Ecto neural progenitor cell (in vitro differentiated cells): Measurements from ENCODE around the gene GAL3ST2.
"Not testable (repeated sequence)": the region's sequence is repeated elsewhere in the genome, so short reads cannot be mapped to it uniquely, and the experiment has no call there.

ENCODE experiments used
- DNase-seq: peaks from one replicate; pipeline ENCODE4 v3.0.0-alpha.2; 2018; ENCODE audit warnings: low spot score

Gene GAL3ST2

GRCh38 chr2:241795021-241795999 lies 18.7 kb downstream of the GAL3ST2 start:
- DNase-seq, result no peak

- no peak for DNase-seq
These were observed 19.6 kb downstream of the GAL3ST2 start for GRCh38 chr2:241796209-241796608.

DNA sequence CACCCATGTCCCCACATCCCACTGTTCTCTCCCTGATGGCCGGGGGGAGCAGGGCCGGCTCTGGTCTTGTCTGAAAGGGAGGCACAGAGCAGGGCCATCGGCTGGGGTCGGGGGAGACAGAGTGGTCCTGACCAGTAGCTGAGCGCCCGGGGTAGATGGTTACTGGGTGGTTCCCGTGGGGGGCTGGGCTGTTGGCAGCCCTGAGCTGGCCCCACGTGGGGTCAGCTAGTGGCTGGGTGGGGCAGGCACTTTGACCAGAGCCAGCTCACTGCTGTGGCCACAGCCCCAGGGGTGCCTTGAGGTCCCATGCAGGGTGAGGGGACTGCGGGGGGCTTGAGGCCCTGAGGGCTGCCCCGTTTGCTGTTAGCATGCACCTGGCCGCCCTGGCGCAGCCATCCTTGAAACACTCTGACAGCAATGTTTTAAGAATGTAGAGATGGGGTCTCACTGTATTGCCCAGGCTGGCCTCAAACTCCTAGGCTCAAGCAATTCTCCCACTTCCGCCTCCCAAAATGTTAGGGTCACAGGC lies 20.1 kb downstream of the GAL3ST2 start:
- no peak for DNase-seq

- DNase-seq, result no peak
These were observed 20.9 kb downstream of the GAL3ST2 start for GRCh38 chr2:241797441-241798080.

- DNase-seq, result peak; percentile 43
These were observed 21.5 kb downstream of the GAL3ST2 start for GRCh38 chr2:241798081-241798630.

DNA sequence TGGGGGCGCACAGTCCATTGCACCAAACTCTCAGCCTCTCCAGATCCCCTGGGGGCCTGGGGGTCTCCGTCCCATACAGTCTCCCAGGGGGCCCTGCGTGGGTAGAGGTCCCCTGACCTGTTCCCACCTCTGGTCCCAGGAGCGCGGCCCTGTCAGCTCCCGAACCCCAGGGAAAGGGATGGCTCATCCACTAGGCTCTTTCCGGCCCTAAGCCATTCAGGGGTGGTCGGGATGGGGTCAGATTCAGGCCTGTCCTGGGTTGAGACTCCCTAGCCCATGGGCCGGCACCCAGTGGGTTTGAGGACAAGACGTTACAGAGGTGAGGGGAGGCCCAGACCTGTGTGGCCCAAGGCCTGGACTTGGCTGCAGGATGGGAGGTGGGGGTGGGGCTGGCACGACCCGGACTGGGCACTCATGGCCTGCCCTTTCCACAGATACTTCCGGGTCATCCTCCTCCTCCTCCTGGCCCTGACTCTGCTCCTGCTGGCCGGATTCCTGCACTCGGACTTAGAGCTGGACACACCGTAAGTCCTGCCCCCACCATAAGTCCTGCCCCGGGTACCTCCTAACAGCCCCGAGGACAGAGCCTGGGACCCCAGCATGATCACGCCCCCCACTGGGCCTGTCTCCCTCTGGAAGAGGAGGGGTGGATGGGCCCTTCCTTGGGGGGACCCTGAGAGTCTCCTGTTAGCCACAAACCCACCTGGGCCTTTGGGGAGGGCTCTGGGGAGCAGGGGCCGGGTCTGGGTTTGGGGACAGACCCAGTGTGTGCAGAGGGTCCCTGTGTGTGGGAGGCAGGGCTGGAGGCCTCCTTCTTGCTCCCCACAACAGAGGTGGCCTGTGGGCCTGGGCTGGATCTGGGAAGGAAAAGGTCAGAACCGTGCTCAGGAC lies 22.3 kb downstream of the GAL3ST2 start:
- DNase-seq, result peak; percentile 43

DNA sequence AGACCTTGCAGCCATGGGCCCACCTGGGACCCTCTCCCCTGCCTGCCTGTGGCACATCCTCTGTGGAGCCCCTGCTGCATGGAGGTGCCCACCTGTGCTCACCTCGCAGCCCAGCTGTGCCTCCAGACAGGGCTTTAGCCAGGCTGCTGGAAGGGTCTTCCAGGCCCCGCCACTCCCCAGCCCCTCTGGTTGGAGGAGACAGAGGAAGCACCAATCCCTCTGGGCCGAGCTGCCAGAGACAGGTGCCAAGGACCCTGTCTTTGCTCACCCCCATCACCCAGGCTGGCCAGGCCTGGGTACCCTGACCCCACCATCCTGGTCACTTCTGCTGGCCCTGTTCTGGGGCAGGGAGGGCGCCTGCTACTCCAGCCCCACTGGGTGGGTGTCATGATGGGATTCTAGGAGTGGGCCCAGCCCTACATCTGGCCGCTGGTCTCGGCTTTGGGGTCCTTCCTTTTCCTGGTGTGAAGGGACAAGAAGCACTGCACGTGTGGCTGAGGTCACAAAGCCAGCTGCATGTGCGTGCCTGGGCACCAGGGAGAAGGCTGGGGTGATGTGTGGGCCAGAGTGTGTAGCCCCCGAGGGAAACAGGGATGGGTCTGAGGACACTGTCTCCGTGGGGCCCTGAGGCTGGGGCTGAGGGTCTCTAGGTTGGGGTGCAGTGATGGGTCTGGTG lies 23.0 kb downstream of the GAL3ST2 start:
- no peak for DNase-seq

DNA sequence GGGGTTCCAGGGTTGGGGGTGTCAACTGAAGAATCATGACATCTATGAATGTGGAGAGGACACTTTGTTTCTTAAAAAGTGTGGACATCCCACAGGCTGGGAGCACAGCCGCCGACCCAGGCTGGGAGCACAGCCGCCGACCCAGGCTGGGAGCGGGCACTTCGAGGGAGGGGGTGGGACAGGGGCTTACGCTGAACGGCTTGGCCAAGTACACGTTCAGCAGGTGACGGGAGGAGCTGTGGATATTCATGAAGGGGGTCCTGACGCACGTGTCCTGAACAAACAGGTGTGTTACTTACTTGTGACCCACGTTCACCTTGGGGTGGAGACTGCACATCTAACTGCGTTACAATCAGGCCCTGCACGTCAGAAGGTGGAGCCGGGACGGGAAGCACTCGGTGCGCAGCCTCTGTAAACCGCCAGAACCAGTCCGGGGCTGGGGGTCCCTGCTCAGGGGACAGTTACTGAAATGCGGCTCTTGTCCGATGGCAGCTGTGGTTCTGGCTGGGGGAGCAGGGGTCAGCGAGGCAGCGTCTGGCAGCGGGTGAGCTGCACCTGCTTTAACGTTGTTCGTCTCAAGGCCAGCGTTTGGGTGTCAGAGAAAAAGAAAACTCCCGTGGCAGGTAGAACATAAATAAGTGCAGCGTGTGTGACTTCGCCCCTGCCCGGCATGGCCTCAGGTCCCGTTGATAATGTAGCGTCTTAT lies 23.7 kb downstream of the GAL3ST2 start:
- DNase-seq, result not testable (repeated sequence)

- peak; percentile 63 for DNase-seq
These were observed 25.2 kb downstream of the GAL3ST2 start for GRCh38 chr2:241801611-241802420.

DNA sequence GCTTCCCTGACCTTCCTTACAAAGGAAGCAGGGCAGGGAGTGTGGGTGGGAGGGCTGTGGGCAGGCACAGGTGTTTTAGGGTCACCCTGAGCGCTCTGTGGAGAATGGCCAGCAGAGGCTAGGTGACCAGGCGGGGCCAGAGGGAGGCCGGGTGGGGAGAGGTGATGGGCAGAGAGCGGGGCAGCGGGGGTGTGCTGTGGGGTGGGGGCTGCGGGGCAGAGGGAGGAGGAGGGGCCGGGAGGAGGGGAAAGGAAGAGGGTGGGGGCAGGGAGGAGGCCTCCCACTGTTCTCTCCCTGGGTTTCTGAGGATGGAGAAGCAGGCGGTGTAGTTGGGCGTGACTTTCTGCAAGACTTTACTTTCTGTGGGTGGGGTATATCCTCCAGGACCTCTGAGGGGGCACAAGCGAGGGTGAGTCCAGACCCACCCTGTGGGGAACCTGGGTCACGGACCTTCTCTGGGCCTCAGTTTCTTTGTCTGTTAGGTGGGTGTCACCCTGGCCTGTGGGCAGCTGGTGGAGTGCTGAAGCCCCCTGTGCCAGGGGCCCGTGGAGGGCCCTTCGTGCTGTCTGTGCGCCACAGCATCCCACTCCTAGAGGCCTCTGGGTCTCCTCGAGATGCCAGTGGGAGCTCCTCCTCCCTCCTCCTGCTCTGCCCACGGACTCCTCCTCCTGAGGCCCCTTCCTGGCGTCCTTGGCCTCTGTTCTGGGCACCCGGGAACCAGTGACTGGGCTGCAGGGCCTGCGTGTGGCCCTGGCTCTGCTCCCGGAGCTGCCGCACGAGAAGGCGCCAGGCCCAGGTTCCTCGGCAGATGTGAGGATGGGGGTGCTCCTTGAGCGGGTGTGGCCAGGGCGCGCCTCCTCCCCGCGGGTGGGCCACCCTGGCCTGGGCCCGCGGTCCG lies 26.0 kb downstream of the GAL3ST2 start:
- DNase-seq, result peak; percentile 47

- DNase-seq, result peak; percentile 49
These were observed 27.0 kb downstream of the GAL3ST2 start for GRCh38 chr2:241803387-241804325.

DNA sequence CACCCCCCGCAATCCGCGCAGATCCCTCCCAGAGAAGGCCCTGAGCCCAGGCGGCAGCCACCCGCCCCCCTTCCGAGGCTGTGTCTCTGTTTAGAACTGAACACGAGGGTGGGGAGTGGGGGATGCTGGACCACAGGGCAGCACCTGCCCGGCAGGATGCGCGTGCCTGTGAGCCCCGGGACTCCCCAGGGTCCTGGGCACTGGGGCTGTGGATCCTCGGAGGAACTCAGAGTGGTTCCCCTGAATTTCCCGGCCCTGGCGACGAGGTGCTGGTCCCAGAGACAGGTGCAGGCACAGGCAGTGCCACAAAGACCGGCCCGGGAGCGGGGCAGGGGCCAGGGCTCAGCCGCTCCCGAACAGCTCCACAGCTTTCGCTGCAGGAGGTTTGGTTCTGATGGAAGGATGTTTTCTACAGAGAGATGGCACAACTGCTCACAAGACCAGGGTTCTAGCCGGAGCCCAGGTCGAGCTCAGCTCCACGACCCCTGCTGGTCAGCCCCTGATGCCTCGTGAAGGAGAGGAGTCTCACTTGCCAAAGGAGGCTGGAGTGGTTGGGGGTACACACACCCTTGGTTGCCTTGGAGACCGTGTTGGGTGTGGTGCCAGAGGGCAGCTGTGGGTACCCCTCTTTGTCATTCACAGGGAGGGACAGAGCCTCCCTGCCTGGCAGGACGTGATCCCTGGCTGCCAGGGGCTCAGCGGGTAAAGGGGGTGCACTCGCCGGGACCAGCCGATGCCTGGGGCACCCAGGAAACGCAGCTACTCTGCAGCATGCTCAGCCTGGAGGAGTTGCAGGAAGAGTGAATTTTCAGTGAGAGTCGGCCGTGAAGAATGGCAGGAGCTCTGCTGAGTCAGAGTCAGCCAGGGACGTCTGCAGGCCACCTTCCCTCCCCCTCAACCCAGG lies 28.0 kb downstream of the GAL3ST2 start:
- DNase-seq, result peak; percentile 52

GRCh38 chr2:241806217-241806616 lies 29.6 kb downstream of the GAL3ST2 start:
- peak; percentile 55 for DNase-seq

GRCh38 chr2:241808051-241808720 lies 31.6 kb downstream of the GAL3ST2 start:
- DNase-seq, result peak; percentile 51

GRCh38 chr2:241808721-241809382 lies 32.2 kb downstream of the GAL3ST2 start, which contains the start of gene NEU4:
Gene NEU4, plus strand, starts transcription at chr2:241809193. Its CDS starts 5,292 bp downstream, at chr2:241814485.
- peak; percentile 58 for DNase-seq
